HT1080 (cell line): ENCODE data around the gene SCAMP1. TPM values are rescaled to one million over a fixed set of nuclear protein-coding genes. Genes with fewer than 3 reads are reported as not detected.

ENCODE experiments used
- DNase-seq: peaks from one replicate; pipeline ENCODE4 v3.0.0-alpha.2; 2015; ENCODE audit warnings: low read depth
- total RNA-seq: library from RNA; depleted of rRNA; stranded (reverse); fragments of >200 nt; shearing (Covaris generic); gene quantifications from 2 replicates; pipeline ENCODE4 v1.2.3, GENCODE V29; 2014

The SCAMP1 gene
- total RNA-seq, 1 experiment from 2014 or later = 29.6 TPM

DNA sequence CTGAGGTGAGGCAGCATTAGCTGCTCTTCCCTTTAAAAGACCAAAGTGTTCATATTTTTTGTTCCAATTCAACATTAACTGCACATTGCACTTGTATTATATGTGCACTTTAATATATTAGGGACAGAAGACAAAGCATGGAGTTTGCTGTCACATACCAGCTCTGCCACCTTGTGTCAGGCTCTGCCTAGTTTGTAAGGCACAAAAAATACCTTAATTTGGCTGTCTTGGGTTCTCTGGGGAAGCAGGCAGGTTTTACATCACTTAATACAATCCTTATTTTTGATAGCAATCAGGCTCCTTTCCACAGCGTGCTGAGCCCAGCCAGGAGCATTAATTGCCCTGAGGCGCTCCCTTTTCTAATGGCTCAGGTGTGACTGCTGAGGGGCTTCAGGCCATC, 131.8 kb downstream of the SCAMP1 start:
- no peak for DNase-seq

DNA sequence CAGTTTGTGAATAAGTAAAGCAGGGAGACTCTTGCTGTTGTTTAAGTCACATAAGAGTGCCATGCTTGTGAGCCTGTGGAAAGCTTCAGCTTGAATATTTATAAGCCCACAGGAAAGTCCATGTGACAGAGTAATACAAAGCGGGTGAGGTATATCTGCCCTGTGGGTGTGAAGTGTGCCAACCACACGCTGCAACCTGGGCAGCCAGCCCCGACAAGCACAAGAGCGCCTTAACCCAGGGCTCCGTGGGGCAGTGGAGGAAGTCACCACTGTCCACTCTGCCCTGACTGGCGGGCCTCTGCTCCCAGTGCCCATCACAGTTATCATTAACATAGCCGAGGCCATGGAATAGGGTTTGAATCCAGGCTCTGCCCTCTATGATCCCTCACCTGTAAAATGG, 132.2 kb downstream of the SCAMP1 start:
- DNase-seq = no peak

DNA sequence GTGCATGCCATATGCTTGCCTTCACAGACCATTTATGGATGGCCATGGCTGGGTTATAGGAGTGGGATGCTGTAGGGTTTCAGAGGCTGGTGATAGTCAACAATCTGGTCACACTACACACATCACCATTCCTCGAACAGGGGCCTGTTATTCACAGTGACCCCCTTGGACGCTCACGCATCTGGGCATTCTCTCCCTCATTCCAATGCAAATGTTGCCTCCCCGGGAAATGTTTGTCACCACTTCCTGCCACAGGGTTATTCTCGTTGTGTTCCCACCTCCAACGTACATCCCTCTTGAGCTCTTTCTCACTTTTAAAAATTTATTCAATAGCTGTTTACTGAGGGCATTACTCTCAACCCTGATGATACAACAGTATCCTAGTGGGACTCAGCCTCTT, 135.4 kb downstream of the SCAMP1 start:
- DNase-seq = no peak

DNA sequence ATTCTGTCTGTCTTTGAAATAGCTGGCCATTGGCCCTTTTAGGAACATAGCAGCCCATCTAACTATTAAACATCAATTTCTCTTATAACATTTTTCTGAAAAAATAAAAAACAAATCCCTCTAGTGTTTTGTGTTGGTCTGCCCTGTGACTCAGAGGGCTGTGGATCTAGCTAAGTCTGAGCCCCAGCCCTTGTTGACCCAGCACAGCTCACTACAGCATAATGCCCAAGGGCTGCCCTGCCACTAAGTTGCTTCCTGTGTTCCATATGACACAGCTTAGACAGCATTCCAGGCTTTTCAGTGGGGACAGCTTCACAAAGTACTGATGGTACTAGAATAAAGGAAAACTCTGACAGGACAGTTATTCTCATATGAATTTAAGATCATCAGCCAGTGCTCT, 136.0 kb downstream of the SCAMP1 start:
- peak; percentile 66 for DNase-seq

DNA sequence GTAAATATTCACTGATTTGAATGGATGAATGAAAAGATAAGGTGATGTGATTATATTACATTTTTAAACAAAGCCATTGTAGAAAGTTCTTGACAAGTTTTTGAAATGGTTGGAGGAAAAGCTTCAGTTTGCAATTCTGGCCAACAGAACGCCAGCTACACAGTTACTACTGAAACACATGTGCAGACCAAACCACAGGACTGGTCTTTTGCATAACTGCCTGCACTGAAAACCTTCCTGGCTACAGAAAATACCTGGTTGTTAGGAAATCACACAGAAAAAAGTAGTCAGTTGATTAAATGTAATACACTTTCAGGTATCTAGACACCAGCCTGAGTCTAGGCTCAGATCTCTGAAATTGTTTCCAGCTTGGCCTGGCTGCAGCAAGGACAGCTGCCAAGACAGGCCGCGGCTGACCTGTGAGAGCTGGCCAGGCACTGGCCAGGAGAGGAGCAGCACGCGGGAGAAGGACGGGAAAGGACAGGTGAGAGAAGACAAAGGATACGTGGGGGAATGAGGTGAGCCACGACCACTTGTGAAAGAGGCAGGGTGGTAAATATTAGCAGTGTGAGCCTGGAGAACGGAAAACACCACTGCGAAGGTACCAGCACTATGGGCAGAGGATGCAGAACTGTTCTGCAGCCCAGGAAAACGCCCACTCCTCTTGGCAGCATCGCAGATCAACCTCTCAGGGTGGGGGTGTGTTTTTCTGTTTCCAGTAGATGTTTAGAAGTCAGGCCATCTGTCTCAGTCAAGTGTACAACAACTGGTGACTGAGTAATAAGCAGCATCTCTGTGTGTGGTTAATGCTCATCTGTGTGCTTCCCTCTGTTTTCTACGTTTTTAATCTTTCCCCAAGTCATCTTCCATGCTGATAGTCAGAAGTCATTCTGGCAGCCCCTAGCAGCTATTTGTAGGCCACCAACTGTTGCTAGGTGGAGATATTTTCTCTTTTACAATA, 137.4 kb downstream of the SCAMP1 start:
- no peak for DNase-seq

DNA sequence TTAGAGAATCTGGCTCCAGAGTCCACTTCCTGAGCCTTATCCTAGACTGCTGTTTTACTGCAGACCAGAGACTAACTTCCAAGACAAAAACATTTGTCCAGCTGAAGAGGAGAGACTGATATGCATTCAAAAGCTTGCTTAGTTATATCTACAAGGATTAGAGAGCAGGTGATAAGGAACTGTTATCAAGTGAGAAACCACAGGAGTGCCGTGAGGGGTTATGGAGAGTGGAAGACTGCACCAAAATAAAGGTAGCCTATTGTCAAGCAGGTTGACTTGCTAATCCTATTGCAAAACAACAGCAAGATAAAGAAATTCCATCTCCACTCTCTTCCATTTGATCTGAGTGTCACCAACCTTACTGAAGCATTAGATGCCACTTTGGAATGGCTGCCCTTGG, 139.1 kb downstream of the SCAMP1 start:
- DNase-seq = no peak

DNA sequence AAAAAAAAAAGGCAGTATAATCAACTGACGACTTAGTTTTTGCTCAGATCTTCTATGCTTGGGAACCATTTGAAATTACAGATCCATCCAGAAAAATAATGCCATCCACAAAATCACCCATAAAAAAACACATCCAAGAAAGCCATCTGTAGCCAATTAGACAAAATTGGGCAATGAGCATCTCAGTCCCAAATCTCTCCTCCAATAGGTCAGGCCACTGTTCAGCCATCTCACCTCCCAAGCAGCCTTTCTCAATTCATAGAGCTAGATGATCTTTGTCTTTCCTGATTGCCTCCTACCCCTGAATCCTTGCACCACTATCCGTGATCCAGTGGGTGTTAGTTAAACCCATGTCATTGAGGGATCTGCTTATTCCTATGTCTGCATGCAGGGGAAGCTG, 139.6 kb downstream of the SCAMP1 start:
- no peak for DNase-seq

DNA sequence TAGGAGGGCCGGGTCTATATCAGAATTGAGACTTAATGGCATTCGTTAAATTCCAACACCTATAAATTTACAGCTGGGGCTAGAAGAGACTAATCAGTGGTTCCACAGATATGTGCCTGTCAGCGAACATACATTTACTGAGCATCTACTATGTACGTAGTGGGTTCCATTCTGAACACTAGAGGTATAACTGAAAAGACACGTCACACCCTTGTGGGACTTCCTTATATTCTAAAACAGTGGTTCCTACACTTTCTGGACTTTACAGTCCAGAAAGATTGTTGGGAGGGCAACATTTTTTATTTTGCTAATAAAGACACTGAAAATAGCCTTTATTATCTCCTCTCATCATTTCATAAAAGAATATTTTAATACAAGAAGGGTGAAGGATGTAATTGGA, 140.5 kb downstream of the SCAMP1 start:
- no peak for DNase-seq

DNA sequence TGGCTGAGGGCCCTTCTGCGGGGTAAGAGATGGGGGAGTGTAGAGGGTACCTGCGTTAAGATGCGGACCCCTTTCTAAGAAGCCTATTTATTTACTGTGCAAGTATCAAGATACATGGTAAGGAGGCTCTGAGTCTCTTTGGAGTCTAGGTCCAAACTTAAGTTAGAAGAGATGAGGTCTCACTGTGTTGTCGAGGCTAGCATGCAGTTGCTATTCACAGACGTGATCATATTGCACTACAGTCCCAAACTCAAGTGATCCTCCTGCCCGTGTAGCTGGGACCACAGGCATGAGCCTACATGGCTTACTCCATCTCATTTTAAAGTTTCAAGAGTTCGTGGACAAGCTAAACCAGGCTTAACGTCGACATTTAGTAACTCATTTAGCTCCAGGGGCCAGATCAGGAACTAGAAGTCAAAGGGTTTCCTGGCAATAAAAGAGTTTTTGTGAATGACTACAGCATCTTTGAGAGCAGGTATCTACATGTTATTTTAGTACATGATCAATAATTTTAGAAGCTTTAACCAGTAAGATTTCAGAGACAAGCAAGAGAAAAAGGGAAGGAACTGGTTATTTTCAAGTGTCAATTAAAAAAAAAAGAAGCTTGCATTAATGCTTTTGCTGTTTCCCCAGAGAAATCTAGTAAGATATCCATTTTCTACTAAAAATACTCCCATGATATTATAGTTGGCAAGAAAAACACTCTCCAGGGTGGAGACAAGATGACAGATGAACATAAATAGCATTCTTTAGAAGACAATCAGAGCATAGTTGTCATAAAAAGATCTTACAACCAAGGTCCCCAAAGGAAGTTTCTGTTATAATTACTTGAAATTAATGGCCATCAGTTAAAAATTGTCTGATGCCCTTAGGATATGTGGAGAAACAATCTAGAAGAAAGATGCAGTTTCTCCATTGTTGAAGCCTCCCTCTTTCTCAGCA, 141.3 kb downstream of the SCAMP1 start:
- DNase-seq = no peak

DNA sequence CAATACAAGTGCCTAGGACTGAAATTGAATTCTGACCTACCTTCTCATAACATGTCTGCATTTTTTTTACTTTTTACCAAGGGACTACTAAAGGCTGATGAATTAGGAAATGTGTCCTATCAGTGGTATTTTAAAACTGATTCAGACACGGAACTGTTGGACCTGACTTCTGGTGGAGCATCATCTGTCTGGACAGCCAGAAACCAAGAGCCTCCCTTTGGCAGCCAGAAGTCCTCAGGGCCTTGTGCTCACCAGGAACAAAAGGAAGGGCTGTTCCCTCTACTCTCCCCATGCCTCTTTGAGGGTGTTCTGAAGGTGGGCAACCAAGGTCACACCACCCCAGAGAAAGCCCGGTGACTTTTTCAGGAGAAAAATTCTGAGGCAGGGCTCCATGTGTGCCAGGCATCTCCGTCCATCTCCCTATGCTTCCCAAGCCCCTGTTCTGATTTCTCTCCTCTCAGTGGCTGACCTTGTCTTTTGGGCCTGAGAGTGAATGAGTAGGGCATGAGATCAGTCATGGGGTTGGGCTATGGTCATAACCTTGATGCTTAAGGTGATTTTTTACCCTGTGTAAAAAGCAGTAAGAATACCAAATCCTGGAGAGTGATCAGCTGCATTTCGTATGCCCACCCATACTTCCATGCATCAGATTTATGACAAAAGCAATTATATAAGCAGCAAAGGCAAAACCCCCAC, 143.7 kb downstream of the SCAMP1 start:
- DNase-seq = no peak

DNA sequence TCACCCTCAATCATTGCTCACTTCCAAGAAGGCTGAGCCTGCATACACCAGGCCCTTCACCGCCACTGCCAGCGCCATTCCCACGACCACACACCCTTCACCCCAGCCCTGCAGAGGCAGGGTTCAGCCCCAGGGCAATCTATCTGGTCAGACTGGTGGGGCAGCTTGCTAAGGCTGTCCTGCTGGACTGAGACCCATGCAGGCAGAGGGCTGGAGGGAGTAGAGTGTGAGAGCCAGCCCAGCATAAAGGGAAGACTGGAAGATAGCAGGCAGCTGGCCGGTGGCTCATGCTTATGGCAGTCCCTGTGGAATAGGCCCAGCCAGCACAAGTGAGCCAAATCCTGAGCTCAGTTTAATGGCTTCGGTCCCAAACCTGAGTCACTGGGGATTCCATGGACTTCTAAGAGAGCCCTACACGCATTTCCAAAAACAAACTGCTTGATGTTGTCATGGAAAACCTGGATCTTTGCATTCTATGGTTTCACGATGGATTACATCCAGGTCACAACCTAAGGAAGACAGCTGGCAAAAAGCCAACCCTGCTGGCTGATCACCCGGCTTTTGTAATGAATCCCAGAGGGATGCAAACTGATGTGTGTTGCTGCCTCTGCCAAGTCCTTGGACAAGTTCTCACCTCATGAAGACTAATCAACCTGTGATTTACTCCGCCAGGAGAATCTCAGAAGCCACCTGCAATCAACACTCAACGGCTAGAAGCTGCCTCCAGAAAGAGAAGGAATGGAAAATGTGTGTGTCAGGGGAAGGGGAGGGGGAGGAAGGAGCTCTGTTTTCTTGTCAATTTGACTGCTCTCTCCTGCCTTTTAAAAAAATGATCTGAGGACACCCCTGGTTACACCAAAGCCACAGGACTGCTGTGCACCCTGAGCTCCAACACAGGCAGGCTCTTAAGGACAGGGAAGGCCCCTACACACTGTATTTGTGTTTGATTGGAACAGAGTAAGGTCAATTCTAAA, 144.6 kb downstream of the SCAMP1 start:
- DNase-seq = peak; percentile 96

DNA sequence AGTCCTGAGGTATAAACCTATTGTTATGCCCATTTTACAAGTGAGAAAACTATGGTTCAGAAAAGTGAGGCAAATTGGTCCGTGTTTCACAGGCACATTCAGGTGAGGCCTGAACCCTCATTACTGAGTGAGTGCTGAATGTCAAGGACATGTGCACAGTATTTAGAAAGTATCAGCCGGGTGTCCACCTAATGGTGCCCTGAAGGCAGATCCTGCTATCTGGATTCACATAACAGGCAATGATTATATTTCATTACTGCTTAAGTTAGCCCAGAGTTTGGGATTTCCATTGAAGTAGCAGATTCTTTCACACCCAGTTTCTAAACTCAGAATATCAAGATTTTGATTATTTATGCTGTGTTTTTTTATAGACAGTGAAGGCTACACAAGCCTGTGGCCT, 145.4 kb downstream of the SCAMP1 start:
- no peak for DNase-seq

DNA sequence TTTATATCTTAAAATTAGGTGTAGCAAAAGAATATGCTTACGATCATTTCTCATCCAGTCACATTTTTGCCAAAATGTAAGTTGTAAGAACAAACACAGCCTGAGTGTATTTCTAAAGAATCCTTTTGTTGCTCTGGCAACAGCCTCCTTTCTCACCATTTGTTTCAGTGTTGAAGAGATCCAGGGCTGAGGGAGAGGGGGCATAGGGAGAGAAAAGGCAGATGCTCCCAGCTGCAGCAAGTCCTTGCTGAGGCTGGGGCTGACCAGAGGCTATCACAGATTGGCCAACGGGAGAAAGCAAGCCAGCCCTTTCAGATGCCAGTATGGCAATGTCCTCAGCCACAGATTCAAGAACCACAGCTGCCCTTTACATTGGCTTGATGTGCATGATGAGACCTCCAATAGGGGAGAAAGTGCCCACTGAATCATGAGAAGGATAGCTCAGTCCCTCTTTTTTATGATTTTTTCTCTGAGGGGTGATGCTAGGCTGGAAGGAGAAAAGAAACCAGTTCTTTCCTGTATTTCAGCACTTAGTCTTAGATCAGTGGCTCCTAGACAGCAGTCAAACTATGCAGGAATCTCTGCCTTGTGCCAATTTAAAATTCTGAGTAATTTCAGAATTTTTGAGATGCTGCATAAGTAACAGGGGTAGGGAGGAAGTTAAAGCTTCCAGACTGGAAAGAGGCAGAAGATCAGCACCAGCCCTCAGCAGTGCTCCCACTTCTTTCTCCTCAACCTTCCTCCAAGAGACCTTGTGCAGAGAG, 146.0 kb downstream of the SCAMP1 start:
- DNase-seq = no peak

DNA sequence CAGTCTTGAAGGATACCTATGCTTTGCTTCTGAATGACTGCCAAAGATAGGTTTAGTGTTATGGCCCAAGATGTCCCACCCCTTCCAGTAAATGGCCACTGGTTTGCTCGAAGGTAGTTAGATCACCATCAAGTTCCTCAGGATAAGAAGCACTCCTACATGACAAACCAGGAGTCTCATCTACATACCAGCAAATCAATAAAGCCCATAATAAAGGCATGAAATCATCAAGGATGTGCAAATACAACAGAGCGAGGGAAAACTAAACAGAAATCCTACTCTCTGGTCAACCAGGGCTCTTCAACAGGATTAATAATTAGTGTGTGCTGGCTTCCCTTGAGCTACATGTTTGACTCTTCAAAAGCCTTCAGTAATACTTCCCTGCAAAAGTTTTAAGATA, 147.1 kb downstream of the SCAMP1 start:
- no peak for DNase-seq

DNA sequence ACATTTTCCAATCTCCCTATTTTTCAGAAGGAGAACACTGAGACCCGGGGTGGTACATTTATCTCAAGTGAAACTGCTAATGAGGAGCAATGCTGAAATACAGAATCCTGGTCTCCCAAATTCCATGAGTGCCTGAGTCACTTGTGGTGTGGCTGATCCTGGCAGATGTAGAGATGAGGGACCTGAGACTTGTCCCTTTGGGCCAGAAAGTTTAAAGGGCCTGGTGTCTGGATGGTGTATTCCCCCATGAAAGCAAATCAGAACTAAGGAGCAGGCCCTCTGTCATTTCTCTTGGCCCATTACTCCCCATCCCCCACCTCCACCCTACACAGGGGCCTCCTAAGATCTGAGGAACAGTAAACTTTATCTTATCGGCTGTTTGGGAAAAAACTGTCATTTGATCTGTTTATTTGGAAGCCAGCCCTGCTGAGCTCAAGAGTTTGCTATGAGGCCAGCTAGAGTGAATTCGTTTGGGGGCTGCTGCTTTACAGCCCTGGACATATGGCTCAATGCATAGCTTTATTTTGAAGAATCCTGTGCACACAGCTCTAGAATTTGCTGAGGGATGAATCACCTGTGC, 147.9 kb downstream of the SCAMP1 start:
- no peak for DNase-seq

DNA sequence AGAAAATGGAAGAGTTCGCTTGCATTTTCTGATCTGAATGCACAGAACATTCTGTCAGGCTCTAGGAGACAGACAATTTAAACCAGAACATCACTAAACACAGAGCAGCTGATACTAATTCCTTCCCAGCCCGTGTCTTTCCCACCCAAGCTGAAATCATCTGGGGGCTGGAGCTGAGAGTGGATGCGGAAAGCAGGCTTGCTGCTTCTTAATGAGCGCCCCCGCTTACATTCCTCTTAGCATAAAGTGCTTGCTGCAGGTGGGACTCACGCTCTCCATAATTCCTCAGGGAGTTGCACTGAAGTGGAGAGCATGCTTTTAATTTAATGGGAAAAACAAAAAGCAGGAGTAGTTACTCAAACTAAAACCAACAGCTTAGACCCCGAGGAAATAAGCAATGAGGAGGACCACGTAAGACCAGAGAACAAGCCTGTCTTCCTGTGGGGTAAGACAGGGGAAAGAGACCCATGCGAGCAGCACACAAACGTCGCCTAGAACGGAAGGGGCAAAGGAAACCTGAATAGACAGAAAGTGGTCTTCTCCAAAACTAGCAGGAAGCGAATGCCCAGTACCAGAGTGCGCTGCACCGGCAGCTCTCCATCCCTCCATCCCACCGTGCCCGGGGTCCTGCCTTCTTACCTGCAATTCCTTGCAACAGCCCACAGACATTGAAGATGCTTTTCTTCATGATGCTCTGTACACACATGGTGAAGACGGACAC, 148.9 kb downstream of the SCAMP1 start:
- DNase-seq = no peak

DNA sequence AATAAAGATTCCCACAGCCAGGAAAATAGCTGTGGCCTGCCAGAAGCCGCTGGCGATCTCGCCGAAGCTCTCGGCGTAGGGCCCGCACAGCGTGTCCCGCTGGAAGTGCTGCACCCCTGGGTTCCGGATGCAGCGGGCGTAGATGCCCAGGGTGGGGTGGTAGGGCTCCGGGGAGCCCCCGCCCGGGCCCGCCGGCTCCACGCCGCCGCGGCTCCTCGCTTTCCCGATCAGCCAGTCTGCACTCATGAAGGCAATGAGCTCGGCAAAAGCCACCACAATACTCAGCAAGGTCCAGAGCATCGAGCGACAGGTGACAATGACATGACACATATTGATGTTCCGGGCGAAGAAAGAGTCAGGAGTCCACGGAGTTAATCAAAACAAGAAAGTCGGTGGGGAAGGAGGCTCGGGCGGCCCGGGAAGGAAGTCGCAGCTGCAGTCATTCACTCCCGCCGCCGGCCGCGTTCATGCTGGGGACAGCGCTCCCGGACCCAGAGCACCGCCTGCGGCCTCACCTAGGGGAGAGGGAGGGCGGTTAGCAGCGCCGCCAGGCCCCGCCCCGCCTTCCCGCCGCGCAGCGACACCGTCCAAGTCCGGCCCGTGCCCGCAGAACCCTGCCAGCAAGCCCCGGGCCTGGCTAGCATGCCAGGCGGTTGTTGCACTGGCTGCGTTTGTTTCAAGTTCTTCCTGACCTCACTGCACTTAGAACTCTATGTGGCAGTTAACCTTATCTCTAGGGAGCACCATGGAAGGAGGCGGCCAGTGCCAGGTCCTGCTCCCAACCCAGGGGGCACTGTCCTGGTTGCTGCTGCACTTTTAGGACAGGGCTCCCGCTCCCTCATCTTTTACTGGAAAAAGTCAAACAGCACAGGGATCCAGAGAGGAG, 149.7 kb downstream of the SCAMP1 start:
- DNase-seq = no peak
